HCT116 (cell line): ENCODE measurements around the gene COPS6. TPM values are rescaled to one million over a fixed set of nuclear protein-coding genes. Genes with fewer than 3 reads are reported as not detected.

Experiments used
- ATAC-seq: fragments of 200-7000 bp; cut with Tn5 transposase; 2 replicates; pipeline ENCODE4 v1.9.1; 2020; ENCODE audit warnings: mild to moderate bottlenecking, moderate library complexity
- BruUV-seq: library from RNA; stranded (reverse); fragments of 400-500 nt; replicated peaks from 2 replicates; lab custom pipeline; 2021; lab: Mats Ljungman, UMichigan
- CTCF ChIA-PET: fragments of 300-600 bp; sonication (Branson Sonifier 250); formaldehyde crosslinking; loops from one replicate; lab custom pipeline; 2021; ENCODE audit warnings: antibody characterized with exemption; lab: Charles Lee
- POLR2A ChIA-PET: fragments of 300-600, 350-600 bp; sonication (Branson Sonifier 250); formaldehyde crosslinking; loops from one replicate; lab custom pipeline; 2021; ENCODE audit warnings: antibody characterized with exemption; lab: Charles Lee
- RAD21 ChIA-PET, 2 experiments: fragments of 300-600 bp; sonication (Branson Sonifier 250); formaldehyde crosslinking; loops; one replicate each; lab custom pipeline; 2023; ENCODE audit warnings: low total read pairs in 2 of 2; ENCODE audit not compliant: uncharacterized antibody in 2 of 2, unreplicated experiment in 2 of 2, low non-redundant PET in 1 of 2; lab: Charles Lee
- DNase-seq: peaks from one replicate; pipeline ENCODE4 v3.0.0-alpha.2; 2010; ENCODE audit warnings: low read depth, low spot score
- H2AFZ ChIP-seq: fragments of 200-600 bp; shearing (Covaris generic), sonication (generic); 2 replicates; pipeline ENCODE4 v1.6.1; 2017; ENCODE audit warnings: low read depth, mixed run types, mixed read lengths, antibody characterized with exemption, low read length; ENCODE audit not compliant: poor library complexity, severe bottlenecking
- H3K27ac ChIP-seq: 2 replicates; pipeline ENCODE4 v1.5.1; 2012; ENCODE audit warnings: low read depth, low read length
- H3K27me3 ChIP-seq: fragments of 200-600 bp; sonication (generic); 2 replicates; pipeline ENCODE4 v1.6.1; 2016; ENCODE audit warnings: mixed run types, low read length, mixed read lengths; ENCODE audit not compliant: insufficient read depth
- H3K36me3 ChIP-seq, 2 experiments: fragments of 200-500 bp in 1 of 2; fragments of 200-600 bp in 1 of 2; sonication (Bioruptor generic) in 1 of 2; sonication (generic) in 1 of 2; 2 replicates each; pipeline versions ENCODE4 v1.5.1 to v1.6.1; 2014 to 2016; ENCODE audit warnings: low read length in 2 of 2, inconsistent platforms in 1 of 2, mixed read lengths in 1 of 2, mixed run types in 1 of 2; ENCODE audit not compliant: insufficient read depth in 2 of 2, control insufficient read depth in 1 of 2
- H3K4me1 ChIP-seq, 2 experiments: fragments of 200-600 bp in 1 of 2; sonication (generic) in 1 of 2; 2 replicates each; pipeline versions ENCODE4 v1.5.1 to v1.6.1; 2012 to 2017; ENCODE audit warnings: low read length in 2 of 2, inconsistent platforms in 1 of 2, mild to moderate bottlenecking in 1 of 2, mixed read lengths in 1 of 2, mixed run types in 1 of 2, moderate library complexity in 1 of 2; ENCODE audit not compliant: insufficient read depth in 2 of 2, control insufficient read depth in 1 of 2
- H3K4me2 ChIP-seq: fragments of 200-600 bp; sonication (generic); 2 replicates; pipeline ENCODE4 v1.6.1; 2017; ENCODE audit warnings: mixed run types, low read length, mixed read lengths
- H3K4me3 ChIP-seq, 2 experiments: fragments of 200-600 bp in 1 of 2; sonication (generic) in 1 of 2; replicated peaks in 1 of 2; 2 replicates each; pipeline ENCODE4 v1.5.1; 2011 to 2016; ENCODE audit warnings: low read length in 2 of 2, control low read depth in 1 of 2, low read depth in 1 of 2, mild to moderate bottlenecking in 1 of 2, mixed read lengths in 1 of 2, mixed run types in 1 of 2
- H3K79me2 ChIP-seq: fragments of 200-600 bp; sonication (generic); 2 replicates; pipeline ENCODE4 v1.6.1; 2017; ENCODE audit warnings: mild to moderate bottlenecking, mixed run types, low read length, moderate library complexity, mixed read lengths; ENCODE audit not compliant: insufficient read depth
- H3K9ac ChIP-seq: fragments of 200-600 bp; sonication (generic); 2 replicates; pipeline ENCODE4 v1.6.1; 2016; ENCODE audit warnings: low read length, mixed read lengths
- H3K9me2 ChIP-seq: fragments of 200-600 bp; sonication (generic), shearing (Covaris generic); 2 replicates; pipeline ENCODE4 v1.6.1; 2017; ENCODE audit warnings: mixed run types, mild to moderate bottlenecking, moderate library complexity; ENCODE audit not compliant: insufficient read depth
- H3K9me3 ChIP-seq, 2 experiments: fragments of 200-500 bp in 1 of 2; fragments of 200-600 bp in 1 of 2; sonication (Bioruptor generic) in 1 of 2; sonication (generic) in 1 of 2; 2 replicates each; pipeline ENCODE4 v1.6.1; 2014 to 2017; ENCODE audit warnings: low read length in 2 of 2, mixed read lengths in 2 of 2, inconsistent platforms in 1 of 2, low read depth in 1 of 2, mild to moderate bottlenecking in 1 of 2, mixed run types in 1 of 2, moderate library complexity in 1 of 2; ENCODE audit not compliant: control insufficient read depth in 1 of 2, insufficient read depth in 1 of 2
- H4K20me1 ChIP-seq: fragments of 200-600 bp; sonication (generic), shearing (Covaris generic); 2 replicates; pipeline ENCODE4 v1.6.1; 2017; ENCODE audit warnings: mixed run types, mild to moderate bottlenecking, moderate library complexity; ENCODE audit not compliant: insufficient read depth
- ATF3 ChIP-seq: IDR thresholded peaks from 2 replicates; pipeline ENCODE4 v1.6.1; 2012
- CEBPB ChIP-seq: IDR thresholded peaks from 2 replicates; pipeline ENCODE4 v1.6.1; 2012; ENCODE audit warnings: low read depth
- CTCF ChIP-seq, 3 experiments: fragments of 200-600 bp in 1 of 3; sonication (generic) in 1 of 3; IDR thresholded peaks in 2 of 3; conservative IDR thresholded peaks in 1 of 3; 2 replicates each; pipeline ENCODE4 v1.5.1; 2012 to 2017; ENCODE audit warnings: low read depth in 2 of 3, low read length in 2 of 3, antibody characterized with exemption in 1 of 3, borderline replicate concordance in 1 of 3, control low read depth in 1 of 3, mild to moderate bottlenecking in 1 of 3, mixed read lengths in 1 of 3, mixed run types in 1 of 3, moderate library complexity in 1 of 3; ENCODE audit not compliant: insufficient read depth in 1 of 3
- EGR1 ChIP-seq: IDR thresholded peaks from 2 replicates; pipeline ENCODE4 v1.6.1; 2012; ENCODE audit warnings: low read depth
- ELF1 ChIP-seq: IDR thresholded peaks from 2 replicates; pipeline ENCODE4 v1.6.1; 2012; ENCODE audit warnings: low read depth, borderline replicate concordance
- EZH2phosphoT487 ChIP-seq: fragments of 200-600 bp; IDR thresholded peaks from 2 replicates; pipeline ENCODE4 v1.6.1; 2018; ENCODE audit warnings: antibody characterized with exemption, borderline replicate concordance
- FOSL1 ChIP-seq: IDR thresholded peaks from 2 replicates; pipeline ENCODE4 v1.6.1; 2012; ENCODE audit warnings: low read depth
- JUND ChIP-seq: IDR thresholded peaks from 2 replicates; pipeline ENCODE4 v1.6.1; 2012
- MAX ChIP-seq: IDR thresholded peaks from 2 replicates; pipeline ENCODE4 v1.6.1; 2012
- POLR2A ChIP-seq: IDR thresholded peaks from 2 replicates; pipeline ENCODE4 v1.7.0; 2011; ENCODE audit warnings: borderline replicate concordance; ENCODE audit not compliant: insufficient read depth, insufficient read length; ENCODE audit errors: extremely low read depth
- POLR2AphosphoS5 ChIP-seq: IDR thresholded peaks from 2 replicates; pipeline ENCODE4 v1.6.1; 2011; ENCODE audit warnings: mild to moderate bottlenecking, low read depth, low read length, moderate library complexity
- RAD21 ChIP-seq: IDR thresholded peaks from 2 replicates; pipeline ENCODE4 v1.6.1; 2012; ENCODE audit warnings: low read depth, mild to moderate bottlenecking
- REST ChIP-seq: IDR thresholded peaks from 2 replicates; pipeline ENCODE4 v1.6.1; 2012; ENCODE audit warnings: low read depth
- SIN3A ChIP-seq: IDR thresholded peaks from 2 replicates; pipeline ENCODE4 v1.6.1; 2012; ENCODE audit warnings: low read depth
- SRF ChIP-seq: IDR thresholded peaks from 2 replicates; pipeline ENCODE4 v1.6.1; 2012; ENCODE audit warnings: low read depth
- TCF7L2 ChIP-seq: IDR thresholded peaks from 2 replicates; pipeline ENCODE4 v1.7.0; 2011; ENCODE audit warnings: borderline replicate concordance, inconsistent platforms; ENCODE audit not compliant: insufficient read depth, insufficient read length; ENCODE audit errors: extremely low read depth
- YY1 ChIP-seq: IDR thresholded peaks from 2 replicates; pipeline ENCODE4 v1.6.1; 2011; ENCODE audit warnings: low read length, low read depth, moderate library complexity, mild to moderate bottlenecking; ENCODE audit not compliant: insufficient replicate concordance; ENCODE audit errors: extremely low read depth
- ZBTB33 ChIP-seq: IDR thresholded peaks from 2 replicates; pipeline ENCODE4 v1.6.1; 2011; ENCODE audit warnings: mild to moderate bottlenecking, low read length, moderate library complexity; ENCODE audit not compliant: insufficient replicate concordance; ENCODE audit errors: extremely low read depth
- ZFX ChIP-seq: fragments of 450-650 bp; IDR thresholded peaks from 2 replicates; pipeline ENCODE4 v1.6.1; 2017
- ZNF274 ChIP-seq: fragments of 200-500 bp; sonication (Bioruptor generic); IDR thresholded peaks from 2 replicates; pipeline ENCODE4 v1.6.1; 2014; ENCODE audit warnings: mild to moderate bottlenecking, low read depth, low read length, inconsistent platforms
- intact Hi-C: fragments of 100-400 bp; cut with micrococcal nuclease; formaldehyde crosslinking; loops from 2 replicates; pipeline ENCODE4 v1.10.0; 2022
- total RNA-seq: library from RNA; stranded (reverse); gene quantifications from one replicate; pipeline ENCODE4 v1.2.1, GENCODE V29; 2021; ENCODE audit not compliant: unreplicated experiment

COPS6 gene
- total RNA-seq, 1 experiment from 2014 or later = 126 TPM

DNA sequence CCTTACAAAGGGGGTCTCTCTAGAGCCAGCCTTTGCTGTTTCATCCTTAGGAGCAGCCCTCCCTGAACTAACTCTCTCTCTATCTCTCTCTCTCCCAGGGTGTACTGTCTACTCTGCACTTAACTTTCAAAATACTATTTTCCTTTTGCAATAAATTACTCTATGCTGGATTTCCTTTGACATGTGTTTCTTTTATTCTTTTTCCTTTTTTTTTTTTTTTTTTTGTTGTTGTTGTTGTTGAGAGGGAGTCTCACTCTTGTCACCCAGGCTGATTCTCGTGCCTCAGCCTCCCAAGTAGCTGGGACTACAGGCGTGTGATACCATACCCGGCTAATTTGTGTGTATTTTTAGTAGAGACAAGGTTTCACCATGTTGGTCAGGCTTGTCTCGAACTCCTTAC, 5.8 kb upstream of the COPS6 start:
- Histone ChIP-seq H4K20me1 (no peaks in the 10 kb centered on the region), H3K27me3 (no peaks in the 10 kb centered on the region), H3K27ac (no peak overlapping the region; the same call in 1 of the 2 replicates), H3K79me2 (peaks cover 34% of the 10 kb centered on the region), H3K9me3 (no peaks in the 10 kb centered on the region), H3K4me3 (peak overlapping the region in 1 of 2 experiments; percentile 77; a peak in 1 of 4 replicates), H3K4me2 (peak overlapping the region; percentile 87), H3K4me1 (peaks cover 14 to 38% of the 10 kb centered on the region in 2 experiments), H2AFZ (peak overlapping the region; percentile 20), H3K9ac (peak overlapping the region; percentile 83; the same call in 1 of the 2 replicates), H3K9me2 (no peaks in the 10 kb centered on the region), H3K36me3 (peaks cover 15 to 18% of the 10 kb centered on the region in 2 experiments; a peak in 3 of 4 replicates)
- TF ChIP-seq CEBPB (no peak), YY1 (no peak), RAD21 (no peak), CTCF (IDR thresholded peaks at IDR 0.05 in 2 of 3, conservative IDR thresholded peaks at IDR 0.05 in 1 of 3; ENCODE audit: borderline replicate concordance in 1 of 3, insufficient read depth in 1 of 3, low read depth in 2 of 3, low read length in 2 of 3) (no peak), ZBTB33 (no peak), SIN3A (no peak), POLR2A (no peak), REST (no peak), ELF1 (no peak), ZFX (no peak), SRF (no peak), ATF3 (no peak), ZNF274 (no peak), JUND (no peak), MAX (no peak), POLR2AphosphoS5 (no peak), TCF7L2 (no peak), FOSL1 (no peak), EGR1 (no peak), EZH2phosphoT487 (no peak)
- DNase-seq = no peak
- ChIA-PET RAD21 (interaction anchor here (0.6 to 1.0 kb wide), 3 partner anchors 19 to 325 kb away, joined by 3 read pairs; no protein-coding TSS in a partner anchor), POLR2A (interaction anchor here (0.7 to 1.7 kb wide), 5 partner anchors 15 to 169 kb away, joined by 3 to 18 read pairs (median 4); partner anchors contain the start of genes AP4M1, LAMTOR4 and MCM7), CTCF (interaction anchor here (0.8 to 1.5 kb wide), 6 partner anchors 19 to 611 kb away, joined by 3 to 6 read pairs (median 4); partner anchors contain the start of genes AP4M1, GJC3 and MBLAC1)
- intact Hi-C loops = no loop called here
- no TSS peak for BruUV-seq
- ATAC-seq = no peak
